Activated T-helper 1 cell treated with Interleukin-2 at 50 U/mL for 16 hours (primary cell): Measurements from ENCODE around the gene MAPK8IP3.

ENCODE experiments used
- DNase-seq: peaks from one replicate; pipeline ENCODE4 v3.0.0-alpha.2; 2020; ENCODE audit warnings: low read depth

Gene MAPK8IP3, protein sequence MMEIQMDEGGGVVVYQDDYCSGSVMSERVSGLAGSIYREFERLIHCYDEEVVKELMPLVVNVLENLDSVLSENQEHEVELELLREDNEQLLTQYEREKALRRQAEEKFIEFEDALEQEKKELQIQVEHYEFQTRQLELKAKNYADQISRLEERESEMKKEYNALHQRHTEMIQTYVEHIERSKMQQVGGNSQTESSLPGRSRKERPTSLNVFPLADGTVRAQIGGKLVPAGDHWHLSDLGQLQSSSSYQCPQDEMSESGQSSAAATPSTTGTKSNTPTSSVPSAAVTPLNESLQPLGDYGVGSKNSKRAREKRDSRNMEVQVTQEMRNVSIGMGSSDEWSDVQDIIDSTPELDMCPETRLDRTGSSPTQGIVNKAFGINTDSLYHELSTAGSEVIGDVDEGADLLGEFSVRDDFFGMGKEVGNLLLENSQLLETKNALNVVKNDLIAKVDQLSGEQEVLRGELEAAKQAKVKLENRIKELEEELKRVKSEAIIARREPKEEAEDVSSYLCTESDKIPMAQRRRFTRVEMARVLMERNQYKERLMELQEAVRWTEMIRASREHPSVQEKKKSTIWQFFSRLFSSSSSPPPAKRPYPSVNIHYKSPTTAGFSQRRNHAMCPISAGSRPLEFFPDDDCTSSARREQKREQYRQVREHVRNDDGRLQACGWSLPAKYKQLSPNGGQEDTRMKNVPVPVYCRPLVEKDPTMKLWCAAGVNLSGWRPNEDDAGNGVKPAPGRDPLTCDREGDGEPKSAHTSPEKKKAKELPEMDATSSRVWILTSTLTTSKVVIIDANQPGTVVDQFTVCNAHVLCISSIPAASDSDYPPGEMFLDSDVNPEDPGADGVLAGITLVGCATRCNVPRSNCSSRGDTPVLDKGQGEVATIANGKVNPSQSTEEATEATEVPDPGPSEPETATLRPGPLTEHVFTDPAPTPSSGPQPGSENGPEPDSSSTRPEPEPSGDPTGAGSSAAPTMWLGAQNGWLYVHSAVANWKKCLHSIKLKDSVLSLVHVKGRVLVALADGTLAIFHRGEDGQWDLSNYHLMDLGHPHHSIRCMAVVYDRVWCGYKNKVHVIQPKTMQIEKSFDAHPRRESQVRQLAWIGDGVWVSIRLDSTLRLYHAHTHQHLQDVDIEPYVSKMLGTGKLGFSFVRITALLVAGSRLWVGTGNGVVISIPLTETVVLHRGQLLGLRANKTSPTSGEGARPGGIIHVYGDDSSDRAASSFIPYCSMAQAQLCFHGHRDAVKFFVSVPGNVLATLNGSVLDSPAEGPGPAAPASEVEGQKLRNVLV (N-terminal part only)

DNA sequence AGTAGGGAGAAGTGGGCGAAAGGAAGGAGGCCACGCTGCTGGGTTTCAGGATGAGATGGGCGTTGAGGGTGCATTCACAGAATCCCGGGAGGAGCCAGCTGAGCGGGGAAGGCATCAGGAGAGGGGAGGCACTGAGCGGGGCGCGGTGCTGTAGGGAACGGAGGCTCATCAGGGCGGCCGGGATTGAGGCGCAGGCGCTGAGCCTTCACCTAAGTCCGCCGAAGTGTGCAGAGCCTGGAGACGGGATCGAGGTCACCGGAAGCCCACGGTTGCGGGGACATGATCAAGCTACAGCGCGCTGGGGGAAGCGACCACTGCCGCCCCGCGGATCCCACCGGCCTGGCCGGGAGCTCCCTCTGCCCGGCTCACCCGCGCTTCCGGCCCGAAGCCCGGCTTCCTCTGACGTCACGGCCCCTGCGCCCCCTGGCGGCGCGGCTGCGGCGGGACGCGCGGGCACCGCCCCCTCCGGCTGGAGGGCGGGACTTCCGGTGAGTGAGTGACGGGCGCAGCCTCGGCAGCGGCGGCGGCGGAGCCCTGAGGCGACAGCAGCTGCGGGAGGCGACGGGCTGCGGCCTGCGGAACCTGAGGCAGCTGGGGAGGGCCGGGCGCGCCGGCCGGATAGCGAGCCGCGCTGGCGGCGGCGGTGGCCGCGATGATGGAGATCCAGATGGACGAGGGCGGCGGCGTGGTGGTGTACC lies at the start of gene MAPK8IP3:
MAPK8IP3 (plus strand) TSS at position 508 of the 698 bp plus-strand sequence; CDS start at position 653, 145 bp downstream.
- DNase-seq, result peak; percentile 95

DNA sequence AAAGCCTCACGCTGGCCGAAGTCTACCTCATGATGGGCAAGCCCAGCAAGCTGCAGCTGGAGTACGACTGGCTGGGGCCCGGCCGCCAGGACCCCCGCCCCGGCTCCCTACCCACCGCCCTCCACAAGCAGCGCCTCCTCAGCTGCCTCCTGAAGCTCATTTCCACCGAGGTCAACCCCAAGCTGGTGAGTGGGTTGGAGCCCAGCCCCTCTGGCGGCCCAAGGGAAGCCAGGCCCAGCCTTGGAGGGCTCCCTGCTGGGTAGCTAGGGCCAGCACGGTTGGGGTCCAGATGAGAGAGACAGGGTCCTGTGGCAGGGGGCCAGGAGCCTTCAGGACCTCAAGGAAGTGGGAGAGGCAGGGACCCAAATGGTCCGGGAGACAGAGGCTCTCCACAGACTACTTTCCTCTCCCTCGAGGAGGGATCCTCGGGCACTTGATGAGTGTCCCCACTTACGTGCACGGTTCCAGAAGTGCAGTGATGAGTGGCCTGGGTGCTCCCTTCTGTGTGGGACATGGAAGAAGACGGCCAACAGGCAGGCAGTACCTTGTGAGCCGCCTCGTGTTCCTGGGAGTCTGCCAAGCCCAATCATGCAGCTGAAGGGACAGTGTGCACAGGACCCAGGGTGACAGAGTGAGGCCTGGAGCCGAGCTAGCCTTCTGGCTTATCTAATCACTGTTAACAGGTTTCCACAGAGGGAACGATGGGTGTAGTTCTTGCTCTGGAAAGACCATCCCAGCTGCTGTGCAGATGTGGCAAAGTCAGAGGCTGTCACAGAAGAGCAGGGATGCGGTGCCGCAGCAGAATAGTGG lies 49.0 kb upstream of the MAPK8IP3 start:
- no peak for DNase-seq

DNA sequence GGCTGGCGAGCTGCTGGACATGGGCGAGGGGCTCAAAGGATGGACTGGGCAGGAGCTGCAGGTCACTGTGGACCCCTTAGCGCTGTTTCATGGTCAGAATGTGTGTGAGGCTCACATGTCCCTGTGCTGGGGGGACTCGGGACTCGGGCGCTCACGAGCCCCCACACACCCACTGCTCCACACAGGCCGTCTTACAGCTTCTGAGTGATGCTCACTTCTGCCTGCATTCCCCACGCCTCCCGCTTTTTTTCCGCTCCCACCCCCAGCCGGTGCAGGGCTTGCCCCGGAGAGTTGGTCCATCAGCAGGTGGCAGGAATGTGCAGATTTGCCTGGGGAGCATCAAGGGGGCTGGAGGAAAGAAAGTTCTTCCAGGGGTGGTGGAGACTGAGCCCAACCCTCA lies 48.2 kb upstream of the MAPK8IP3 start:
- DNase-seq, result no peak

DNA sequence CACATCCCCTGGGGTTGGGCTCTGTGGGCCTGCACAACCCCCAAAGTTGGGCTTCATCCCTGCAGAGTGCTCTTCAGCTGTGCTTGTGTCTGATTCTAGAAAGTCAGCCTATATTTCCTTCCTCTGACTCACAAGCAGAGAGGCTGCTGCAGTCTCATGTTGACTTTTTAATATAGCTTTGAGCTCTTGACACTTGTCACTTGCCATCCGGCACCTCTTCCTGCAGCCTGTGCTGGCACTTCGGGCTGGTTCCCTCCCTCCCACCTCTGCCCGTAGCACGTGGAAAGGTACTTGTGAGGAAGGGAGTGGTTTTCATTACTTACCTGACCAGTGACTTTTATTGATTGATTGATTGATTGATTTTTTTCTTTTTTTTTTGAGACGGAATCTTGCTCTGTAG lies 47.0 kb upstream of the MAPK8IP3 start:
- no peak for DNase-seq

DNA sequence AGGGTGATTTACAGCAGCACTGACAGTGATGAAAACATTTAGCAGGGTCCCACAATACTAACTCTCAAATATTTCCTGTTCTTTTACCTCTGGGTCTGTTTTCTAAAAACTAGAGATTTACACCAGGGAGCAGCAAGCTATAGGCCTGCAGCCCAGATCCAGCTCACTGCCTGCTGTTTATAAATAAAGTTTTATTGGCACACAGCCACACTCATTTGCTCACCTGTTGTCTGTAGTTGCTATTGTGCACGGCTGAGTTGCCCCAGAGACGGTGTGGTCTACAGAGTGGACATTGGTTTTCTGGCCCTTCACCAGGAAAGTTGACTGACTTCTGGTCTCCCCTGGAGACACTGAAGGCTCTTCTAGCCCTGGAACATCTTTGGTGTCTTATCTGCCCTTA lies 44.2 kb upstream of the MAPK8IP3 start:
- DNase-seq, result no peak

DNA sequence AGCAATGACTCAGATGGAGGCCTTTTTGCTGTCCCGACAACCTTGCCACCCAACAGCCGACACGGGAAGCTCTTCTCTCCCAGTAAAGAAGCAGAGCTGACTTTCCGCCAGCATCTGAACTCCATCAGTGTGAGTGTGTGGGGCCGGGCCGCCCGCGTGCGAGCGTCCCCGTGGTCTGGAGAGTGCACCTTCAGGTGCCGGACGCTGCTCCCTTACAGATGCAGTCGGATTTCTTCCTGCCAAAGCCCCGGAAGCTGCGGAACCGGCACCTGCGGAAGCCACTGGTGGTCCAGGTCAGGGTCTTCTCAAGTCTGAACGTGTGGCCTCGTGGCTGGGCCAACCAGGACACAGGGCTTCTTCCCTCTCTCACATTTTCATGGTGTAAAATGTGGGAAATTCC lies 43.5 kb upstream of the MAPK8IP3 start:
- DNase-seq, result no peak

DNA sequence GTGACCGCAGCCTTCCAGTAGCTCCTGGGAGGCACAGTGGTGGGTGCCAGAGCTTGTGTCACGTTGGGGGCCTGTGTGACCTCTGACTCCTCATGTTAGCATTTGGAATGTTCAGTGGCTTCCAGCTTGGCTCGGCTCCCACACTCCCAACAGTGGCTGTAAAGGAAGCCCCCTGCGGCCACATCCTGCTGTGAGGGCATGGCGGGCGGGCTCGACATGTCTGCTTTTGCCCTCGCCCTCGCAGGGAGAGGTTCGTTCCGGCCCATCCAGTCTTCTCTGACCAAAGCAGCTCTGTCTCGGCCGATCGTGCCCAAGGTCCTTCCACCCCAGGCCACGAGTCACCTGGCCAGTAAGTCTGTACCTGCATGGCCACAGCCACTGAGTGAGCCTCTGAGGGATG lies 40.2 kb upstream of the MAPK8IP3 start:
- no peak for DNase-seq

DNA sequence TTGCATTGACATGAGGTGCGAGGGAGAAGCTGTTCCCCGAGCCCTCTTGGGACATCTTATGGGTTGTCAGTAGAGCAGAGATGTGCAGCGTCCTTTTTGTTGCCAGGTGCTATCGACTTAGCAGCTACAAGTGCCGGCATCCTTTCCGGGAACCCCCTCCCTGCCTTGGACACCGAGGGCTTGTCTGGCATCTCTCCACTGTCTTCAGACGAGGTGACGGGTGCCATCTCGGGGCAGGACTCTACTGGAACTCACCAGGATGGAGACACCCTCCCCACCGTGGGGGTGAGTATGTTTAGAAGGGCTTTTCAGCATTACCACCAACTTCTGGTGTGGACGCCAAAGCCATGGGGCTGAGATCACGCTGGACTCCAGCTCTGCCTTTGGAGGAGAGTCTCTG lies 39.7 kb upstream of the MAPK8IP3 start:
- no peak for DNase-seq

DNA sequence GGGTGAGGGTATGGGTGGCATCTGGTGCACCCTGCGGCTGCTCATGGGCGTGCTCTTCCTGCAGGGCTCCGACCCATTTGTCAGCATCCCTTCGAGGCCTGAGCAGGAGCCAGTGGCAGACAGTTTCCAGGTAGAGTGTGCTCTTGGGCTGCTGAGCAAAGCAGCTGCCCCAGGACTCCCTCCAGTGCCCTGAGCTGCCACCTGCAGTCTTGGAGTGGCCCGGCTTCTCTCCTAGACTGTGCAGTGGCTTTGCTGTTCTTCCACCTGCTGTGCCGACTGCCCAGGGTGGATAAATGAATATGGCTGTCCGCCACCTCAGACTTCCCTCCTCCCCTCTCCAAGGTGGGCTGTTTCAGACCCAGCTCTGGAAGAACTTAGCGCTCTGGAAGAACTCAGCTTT lies 38.7 kb upstream of the MAPK8IP3 start:
- DNase-seq, result no peak

DNA sequence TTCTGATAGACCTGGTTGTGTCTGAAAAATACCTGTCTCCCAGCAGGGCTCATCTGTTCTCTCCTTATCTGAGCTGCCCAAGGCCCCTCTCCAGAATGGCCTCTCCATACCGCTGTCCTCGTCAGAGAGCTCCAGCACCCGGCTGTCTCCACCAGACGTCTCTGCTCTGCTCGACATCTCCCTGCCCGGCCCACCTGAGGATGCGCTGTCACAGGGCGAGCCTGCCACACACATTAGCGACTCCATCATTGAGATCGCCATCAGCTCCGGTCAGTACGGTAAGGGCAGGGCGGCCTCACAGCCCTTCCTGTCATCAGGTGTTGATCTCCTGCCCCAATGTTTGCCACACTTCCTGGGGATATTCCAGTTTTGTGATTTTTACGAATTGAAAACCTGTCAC lies 38.1 kb upstream of the MAPK8IP3 start:
- no peak for DNase-seq

DNA sequence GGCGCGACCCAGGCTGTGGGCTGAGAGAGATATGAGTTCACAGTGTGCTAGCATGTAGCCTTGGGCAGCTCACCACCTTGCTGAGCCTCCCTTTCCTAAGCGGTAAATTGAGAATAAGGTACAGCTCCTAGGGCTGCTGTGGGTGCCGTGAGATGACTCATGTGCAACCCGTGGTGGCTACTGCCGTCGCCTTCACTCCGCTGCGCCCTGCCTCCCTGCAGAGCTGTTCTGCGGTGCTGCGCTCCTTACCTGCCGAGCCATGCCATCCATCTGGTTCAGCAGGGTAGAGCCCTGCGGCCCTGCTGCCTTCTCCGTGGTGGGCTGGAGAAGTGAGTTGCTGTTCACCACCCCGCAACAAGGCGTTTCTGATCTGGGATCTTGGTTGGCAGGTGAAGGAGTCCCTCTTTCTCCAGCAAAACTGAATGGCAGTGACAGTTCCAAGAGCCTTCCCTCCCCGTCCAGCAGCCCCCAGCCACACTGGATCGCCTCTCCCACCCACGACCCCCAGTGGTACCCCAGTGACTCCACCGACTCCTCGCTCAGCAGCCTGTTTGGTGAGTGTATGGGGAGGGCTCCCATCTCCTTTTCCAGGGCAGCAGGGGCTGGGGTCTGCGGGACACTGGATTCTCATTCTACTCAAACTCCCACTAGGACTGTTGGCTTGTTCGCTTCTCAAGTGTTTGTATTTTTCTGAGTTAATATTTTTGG lies 37.2 kb upstream of the MAPK8IP3 start:
- no peak for DNase-seq

DNA sequence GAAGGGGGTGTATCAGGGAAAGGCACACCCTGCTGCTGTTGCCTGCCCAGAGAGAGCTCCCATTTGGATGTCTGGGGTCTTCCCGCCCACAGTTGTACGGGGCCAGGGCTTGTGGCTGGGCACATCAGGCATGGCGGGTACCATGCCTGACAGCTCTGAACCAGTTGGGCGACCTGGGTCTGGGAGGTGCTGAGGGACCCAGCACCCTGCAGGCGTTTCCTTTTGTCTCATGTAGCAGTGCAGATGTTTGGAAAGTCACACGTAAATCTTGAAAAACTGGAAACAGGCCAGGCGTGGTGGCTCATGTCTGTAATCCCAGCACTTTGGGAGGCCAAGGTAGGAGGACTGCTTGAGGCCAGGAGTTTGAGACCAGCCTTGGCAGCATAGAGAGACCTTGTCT lies 36.3 kb upstream of the MAPK8IP3 start:
- DNase-seq, result no peak

DNA sequence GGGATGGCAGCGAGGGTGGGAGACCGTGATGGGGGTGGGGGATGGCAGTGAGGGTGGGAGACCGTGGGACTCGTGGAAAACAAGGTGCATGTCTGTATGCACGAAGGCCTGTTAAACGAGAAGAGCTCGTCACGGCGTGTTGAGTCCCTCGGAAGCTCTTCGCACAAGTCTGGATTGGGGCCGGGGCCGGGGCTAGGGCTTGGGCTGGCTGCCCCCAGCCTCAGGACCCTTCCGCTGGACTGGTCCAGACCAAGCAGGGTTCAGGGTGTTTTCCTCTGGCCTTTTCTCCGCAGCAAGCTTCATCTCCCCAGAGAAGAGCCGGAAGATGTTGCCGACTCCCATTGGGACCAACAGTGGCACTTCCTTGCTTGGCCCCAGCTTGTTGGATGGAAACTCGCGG lies 35.6 kb upstream of the MAPK8IP3 start:
- no peak for DNase-seq

DNA sequence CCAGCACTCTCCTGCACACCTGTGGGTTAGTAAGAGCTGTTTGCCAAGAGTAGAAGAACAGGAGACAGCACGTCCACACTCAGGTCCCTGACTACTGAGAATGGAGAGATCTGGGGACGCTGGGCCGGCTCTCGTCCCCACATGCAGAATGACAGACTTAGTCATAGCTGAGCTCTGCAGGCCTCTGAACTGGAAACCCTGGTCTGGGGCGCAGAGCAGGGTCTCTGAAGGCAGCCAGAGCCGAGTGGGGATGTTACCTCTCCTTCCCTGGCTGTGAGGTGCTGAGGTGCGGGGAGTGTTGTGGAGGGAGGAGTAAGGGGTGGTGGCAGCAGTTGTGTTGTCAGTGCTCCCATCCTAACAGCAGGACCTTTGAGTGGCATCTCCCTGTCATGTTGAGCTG lies 35.1 kb upstream of the MAPK8IP3 start:
- DNase-seq, result no peak

DNA sequence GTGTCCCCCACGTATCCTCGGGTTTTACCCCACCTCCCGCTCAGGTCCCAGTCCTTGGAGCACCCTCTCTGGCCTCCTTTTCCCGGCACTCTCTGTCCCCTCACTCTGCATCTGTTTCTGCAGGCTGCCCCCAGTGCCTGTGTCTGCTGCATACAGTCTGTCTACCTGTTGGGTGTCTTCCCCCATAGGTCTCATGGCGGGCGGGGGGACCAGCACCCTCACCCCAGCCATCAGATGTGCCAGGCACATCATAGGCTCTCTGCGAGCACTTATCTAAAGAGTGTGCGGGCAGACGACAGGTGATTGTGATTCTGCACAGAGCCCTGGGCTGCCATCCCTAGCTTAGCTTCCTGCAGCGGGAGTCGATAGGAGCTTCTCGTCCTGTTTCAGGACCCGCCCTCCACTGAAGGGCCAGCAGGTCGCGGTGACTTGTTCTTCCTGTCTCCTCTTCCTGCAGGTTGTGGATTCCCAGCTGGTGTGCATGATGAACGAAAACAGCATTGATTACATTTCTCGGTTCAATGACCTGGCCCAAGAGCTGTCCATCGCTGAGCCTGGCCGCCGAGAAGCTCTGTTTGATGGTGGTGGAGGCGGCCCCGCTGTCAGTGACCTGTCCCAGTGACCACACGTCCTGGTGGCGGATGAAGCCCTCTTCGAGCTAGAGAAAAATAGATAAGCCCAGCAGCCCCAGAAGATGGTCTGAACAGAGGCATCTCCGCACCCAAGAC lies 32.4 kb upstream of the MAPK8IP3 start:
- DNase-seq, result no peak

DNA sequence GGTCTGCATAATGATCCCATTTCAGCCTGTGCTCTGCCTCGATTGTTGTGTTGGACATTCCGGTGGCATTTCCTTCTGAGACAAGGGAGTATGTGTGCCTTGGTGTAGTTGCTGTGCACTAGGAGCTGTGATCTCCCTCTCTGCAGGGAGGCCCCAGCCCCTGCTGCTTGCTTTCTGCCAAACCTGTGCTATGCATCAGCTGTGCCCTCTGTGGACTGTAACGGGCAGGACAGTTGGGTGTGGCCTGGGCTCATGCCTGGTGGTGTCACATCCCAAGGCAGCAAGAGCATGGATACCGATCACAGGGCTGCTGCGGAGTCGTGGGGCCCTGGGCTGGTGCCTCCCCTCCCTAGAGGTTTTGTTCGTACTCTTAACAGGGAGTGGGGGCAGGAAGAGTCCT lies 31.7 kb upstream of the MAPK8IP3 start:
- no peak for DNase-seq

DNA sequence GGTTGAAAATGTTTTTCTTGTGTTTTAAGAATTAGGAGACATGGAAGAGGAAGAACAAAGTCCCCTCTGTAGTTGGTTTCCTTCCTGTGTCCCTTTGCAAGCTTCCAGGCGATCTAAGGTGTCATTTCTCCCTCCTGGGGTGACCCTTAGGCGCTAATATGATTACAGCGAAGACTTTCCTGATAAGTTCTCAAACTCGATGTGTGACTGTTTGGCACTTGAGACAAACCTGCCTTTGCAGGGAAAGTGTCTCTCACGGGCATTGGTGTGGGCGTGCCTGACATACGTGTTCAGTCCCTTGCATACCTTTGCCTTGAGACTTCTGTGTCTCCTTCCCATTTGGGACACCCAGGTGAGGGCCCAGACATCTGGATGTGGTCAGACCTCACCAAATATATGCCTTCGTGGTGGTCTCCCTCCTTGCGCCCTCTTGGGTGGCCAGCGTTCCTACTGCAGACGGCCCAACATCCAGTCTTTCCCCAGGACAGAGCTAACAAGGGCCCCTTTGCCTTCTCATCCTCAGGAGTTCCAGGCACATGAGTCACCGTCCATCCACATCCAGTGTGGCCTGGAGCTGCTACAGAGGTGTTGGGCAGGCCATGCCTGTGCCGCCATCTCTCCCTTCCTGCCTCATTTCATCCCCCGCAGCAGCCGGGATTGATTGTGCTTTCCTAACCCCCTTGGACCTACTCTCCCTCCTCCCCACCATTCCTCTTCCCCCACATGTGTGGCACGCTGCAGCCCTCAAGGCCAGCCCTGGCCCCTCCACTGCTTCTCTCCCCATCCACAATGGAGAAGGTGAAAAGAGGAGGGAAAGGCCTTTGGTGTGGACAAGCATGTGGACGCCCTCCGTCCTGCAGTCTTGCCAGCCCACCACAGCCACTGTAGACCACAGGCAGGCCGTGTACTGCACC lies 31.0 kb upstream of the MAPK8IP3 start:
- DNase-seq, result no peak

DNA sequence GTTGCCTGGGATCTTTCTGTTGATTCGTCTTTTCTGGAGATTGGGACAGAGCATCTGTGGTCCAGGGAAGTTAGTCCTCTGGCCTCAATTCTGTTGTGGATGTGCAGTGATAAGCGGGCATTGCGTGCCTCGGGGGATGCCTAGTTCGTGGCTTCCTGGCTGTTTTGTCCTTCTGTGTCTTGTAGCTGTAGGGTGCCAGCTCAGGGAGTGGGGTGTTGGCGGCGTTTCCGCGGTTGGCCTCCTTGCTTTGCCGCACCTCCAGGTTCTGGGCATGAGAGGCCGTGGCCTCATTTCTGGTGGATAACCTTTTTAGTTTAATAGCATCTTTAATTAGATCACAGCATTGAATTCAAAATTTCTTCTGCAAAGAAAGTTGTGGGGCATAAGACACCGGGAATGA lies 29.3 kb upstream of the MAPK8IP3 start:
- no peak for DNase-seq

DNA sequence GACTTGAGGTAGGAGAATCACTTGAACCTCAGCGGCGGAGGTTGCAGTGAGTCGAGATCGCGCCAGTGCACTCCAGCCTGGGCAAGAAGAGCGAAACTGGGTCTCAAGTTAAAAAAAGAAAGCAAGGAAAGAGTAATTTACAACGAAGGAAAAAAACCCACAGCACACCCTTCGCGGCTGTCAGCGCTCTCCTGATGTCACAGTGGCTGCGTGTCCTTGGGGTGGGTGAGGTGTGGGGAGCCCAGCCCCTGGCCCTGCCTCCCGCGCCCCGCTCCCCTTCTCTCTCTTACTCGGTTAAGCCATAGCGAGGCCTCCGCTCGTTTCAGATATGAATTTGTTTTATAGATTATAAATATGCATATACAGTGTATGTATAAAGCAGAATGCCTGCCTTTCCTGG lies 28.7 kb upstream of the MAPK8IP3 start:
- no peak for DNase-seq
